Osteocyte (in vitro differentiated cells): ENCODE results near the gene CCDC59. TPM values are rescaled to one million over a fixed set of nuclear protein-coding genes. Genes with fewer than 3 reads are reported as not detected.
A peak's percentile ranks its signal among the peaks of the same experiment; 100 is the strongest.

Source experiments
- DNase-seq: peaks from one replicate; pipeline ENCODE4 v3.0.0; 2021; ENCODE audit warnings: mixed read lengths; ENCODE audit not compliant: unreplicated experiment; ENCODE audit errors: extremely low spot score
- H3K27ac Mint-ChIP-seq: one replicate; pipeline ENCODE4 v1.8.0; 2021; ENCODE audit warnings: mild to moderate bottlenecking, mixed read lengths; ENCODE audit not compliant: unreplicated experiment
- H3K27me3 Mint-ChIP-seq: one replicate; pipeline ENCODE4 v1.8.0; 2021; ENCODE audit warnings: mixed read lengths; ENCODE audit not compliant: unreplicated experiment
- H3K36me3 Mint-ChIP-seq: one replicate; pipeline ENCODE4 v1.8.0; 2021; ENCODE audit warnings: mixed read lengths; ENCODE audit not compliant: unreplicated experiment
- H3K4me1 Mint-ChIP-seq: one replicate; pipeline ENCODE4 v1.8.0; 2021; ENCODE audit warnings: mixed read lengths; ENCODE audit not compliant: unreplicated experiment
- H3K4me3 Mint-ChIP-seq: one replicate; pipeline ENCODE4 v1.8.0; 2021; ENCODE audit warnings: mild to moderate bottlenecking, moderate library complexity, mixed read lengths; ENCODE audit not compliant: unreplicated experiment
- H3K9me3 Mint-ChIP-seq: one replicate; pipeline ENCODE4 v1.8.0; 2021; ENCODE audit warnings: mixed read lengths; ENCODE audit not compliant: unreplicated experiment
- total RNA-seq: library from RNA; stranded (reverse); gene quantifications from 2 replicates; pipeline ENCODE4 v1.2.1, GENCODE V29; 2021
- TF ChIP-seq, protein P1 (sequence below): fragments of 200-600 bp; sonication (generic); IDR thresholded peaks from 2 replicates; pipeline ENCODE4 v1.5.0; 2021; ENCODE audit warnings: antibody characterized with exemption, mild to moderate bottlenecking, moderate library complexity

CCDC59 gene
- total RNA-seq, 1 donor from 2014 or later: 33.2 TPM

- Mint-ChIP-seq H3K27me3 (no peaks in the 10 kb centered on the region), H3K27ac (no peak overlapping the region), H3K4me3 (no peak overlapping the region), H3K9me3 (no peaks in the 10 kb centered on the region), H3K36me3 (peaks cover 12% of the 10 kb centered on the region), H3K4me1 (no peaks in the 10 kb centered on the region)
- TF ChIP-seq, protein P1, sequence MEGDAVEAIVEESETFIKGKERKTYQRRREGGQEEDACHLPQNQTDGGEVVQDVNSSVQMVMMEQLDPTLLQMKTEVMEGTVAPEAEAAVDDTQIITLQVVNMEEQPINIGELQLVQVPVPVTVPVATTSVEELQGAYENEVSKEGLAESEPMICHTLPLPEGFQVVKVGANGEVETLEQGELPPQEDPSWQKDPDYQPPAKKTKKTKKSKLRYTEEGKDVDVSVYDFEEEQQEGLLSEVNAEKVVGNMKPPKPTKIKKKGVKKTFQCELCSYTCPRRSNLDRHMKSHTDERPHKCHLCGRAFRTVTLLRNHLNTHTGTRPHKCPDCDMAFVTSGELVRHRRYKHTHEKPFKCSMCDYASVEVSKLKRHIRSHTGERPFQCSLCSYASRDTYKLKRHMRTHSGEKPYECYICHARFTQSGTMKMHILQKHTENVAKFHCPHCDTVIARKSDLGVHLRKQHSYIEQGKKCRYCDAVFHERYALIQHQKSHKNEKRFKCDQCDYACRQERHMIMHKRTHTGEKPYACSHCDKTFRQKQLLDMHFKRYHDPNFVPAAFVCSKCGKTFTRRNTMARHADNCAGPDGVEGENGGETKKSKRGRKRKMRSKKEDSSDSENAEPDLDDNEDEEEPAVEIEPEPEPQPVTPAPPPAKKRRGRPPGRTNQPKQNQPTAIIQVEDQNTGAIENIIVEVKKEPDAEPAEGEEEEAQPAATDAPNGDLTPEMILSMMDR: no peak
- DNase-seq: no peak
Observed at GRCh38 chr12:82350161-82350560, 8.0 kb downstream of the CCDC59 start.

- Mint-ChIP-seq H3K27ac (no peak overlapping the region), H3K9me3 (no peaks in the 10 kb centered on the region), H3K27me3 (peaks cover 28% of the 10 kb centered on the region), H3K36me3 (no peaks in the 10 kb centered on the region), H3K4me1 (no peaks in the 10 kb centered on the region), H3K4me3 (no peak overlapping the region)
- TF ChIP-seq, protein P1: no peak
- DNase-seq: no peak
Observed at GRCh38 chr12:82329508-82329907, 28.7 kb downstream of the CCDC59 start.

- TF ChIP-seq, protein P1: no peak
- no peaks in the 10 kb centered on the region for H3K4me1 Mint-ChIP-seq
- no peaks in the 10 kb centered on the region for H3K9me3 Mint-ChIP-seq
- H3K27ac Mint-ChIP-seq: no peak overlapping the region
- peaks cover 28% of the 10 kb centered on the region for H3K27me3 Mint-ChIP-seq
- DNase-seq: no peak
- H3K36me3 Mint-ChIP-seq: no peaks in the 10 kb centered on the region
- no peak overlapping the region for H3K4me3 Mint-ChIP-seq
Observed at GRCh38 chr12:82327861-82328260, 30.3 kb downstream of the CCDC59 start.

DNA sequence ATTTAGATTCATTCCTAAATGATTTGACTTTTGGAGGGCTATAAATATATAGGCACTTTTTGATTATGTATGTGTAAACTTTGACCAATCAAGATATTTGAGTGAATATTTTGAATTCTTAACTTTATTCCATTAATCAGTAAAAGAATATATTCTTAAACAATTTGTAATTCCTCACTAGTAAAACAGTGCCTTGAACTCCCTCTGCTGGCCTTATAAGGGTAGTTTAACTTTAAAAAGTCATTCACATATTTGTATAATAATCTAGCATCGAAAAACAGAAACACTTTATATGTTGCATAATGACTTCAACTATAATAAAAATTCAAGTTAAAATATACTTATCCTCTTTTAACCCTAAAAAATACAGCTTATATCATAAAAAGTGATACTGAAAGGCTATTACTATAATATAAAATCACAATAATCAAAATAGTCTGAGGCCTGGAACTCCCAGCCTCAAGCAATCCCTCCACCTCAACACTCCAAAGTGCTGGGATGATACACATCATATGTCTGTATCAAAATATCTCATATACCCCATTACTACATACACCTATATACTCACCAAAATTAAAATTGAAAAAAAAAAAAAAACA lies 31.2 kb downstream of the CCDC59 start:
- TF ChIP-seq, protein P1: peak; percentile 62
- no peak overlapping the region for H3K4me3 Mint-ChIP-seq
- no peaks in the 10 kb centered on the region for H3K36me3 Mint-ChIP-seq
- H3K4me1 Mint-ChIP-seq: no peaks in the 10 kb centered on the region
- DNase-seq: no peak
- H3K9me3 Mint-ChIP-seq: no peaks in the 10 kb centered on the region
- no peak overlapping the region for H3K27ac Mint-ChIP-seq
- H3K27me3 Mint-ChIP-seq: peaks cover 28% of the 10 kb centered on the region

DNA sequence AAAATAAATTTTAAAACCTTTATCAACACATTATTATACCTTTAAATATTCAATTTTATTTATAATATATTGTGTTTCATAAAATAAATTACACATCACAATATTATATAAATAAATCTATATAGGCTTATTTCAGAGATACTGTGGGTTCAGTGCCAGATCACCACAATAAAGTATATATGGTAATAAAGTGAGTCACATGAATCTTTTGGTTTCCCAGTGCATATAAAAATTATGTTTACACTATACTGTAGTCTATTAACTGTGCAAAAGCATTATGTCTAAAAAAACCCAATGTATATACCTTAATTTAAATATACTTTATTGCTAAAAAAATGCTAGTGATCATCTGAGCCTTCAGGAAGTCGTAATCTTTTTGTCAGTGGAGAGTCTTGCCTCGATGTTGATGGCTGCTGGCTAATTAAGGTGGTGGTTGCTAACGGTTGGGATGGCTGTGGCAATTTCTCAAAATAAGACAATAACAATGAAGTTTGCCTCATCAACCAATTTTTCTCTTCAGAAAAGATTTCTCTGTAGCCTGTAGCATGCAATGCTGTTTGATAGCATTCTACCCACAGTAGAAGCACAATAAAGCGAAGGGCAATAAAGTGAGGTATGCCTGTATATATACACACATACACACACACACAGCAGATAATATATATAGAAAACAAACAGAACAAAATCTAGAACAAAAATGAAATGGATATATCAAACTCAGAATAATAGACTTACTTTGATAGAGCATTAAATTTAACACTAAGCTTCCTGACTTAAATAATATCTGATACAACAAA lies 32.4 kb downstream of the CCDC59 start:
- DNase-seq: no peak

More for the DNA sequence above, 32.4 kb downstream of the CCDC59 start:
- Mint-ChIP-seq H3K36me3 (no peaks in the 10 kb centered on the region), H3K27me3 (peaks cover 25% of the 10 kb centered on the region), H3K27ac (no peak overlapping the region), H3K9me3 (no peaks in the 10 kb centered on the region), H3K4me1 (no peaks in the 10 kb centered on the region), H3K4me3 (no peak overlapping the region)
- TF ChIP-seq, protein P1: no peak
